GM12892 (cell line): ENCODE results near the gene PRUNE2.

Experiments
- POLR2A ChIP-seq: IDR thresholded peaks from 2 replicates; pipeline ENCODE4 v1.6.1; 2011; ENCODE audit warnings: low read depth, low read length, control low read depth
- POLR2AphosphoS5 ChIP-seq: IDR thresholded peaks from 2 replicates; pipeline ENCODE4 v1.6.1; 2011; ENCODE audit warnings: low read depth, low read length, control low read depth
- TAF1 ChIP-seq: IDR thresholded peaks from 2 replicates; pipeline ENCODE4 v1.6.1; 2011; ENCODE audit warnings: low read depth, mild to moderate bottlenecking, control low read depth, low read length, borderline replicate concordance

- TF ChIP-seq POLR2AphosphoS5 = no peak
- no peak for TF ChIP-seq TAF1
- no peak for TF ChIP-seq POLR2A
Measured at GRCh38 chr9:76725011-76725546, 180.8 kb downstream of the PRUNE2 start.
